Neural progenitor cell (in vitro differentiated cells): ENCODE data around the gene FADS2. TPM values are rescaled to one million over a fixed set of nuclear protein-coding genes. Genes with fewer than 3 reads are reported as not detected.

Source experiments
- DNase-seq: peaks from one replicate; pipeline ENCODE4 v3.0.0-alpha.2; 2016; ENCODE audit warnings: low spot score
- H2AFZ ChIP-seq: fragments of 200-600 bp; sonication (generic); replicated peaks from 2 replicates; pipeline ENCODE4 v1.6.1; 2016; ENCODE audit warnings: antibody characterized with exemption
- H3F3A ChIP-seq: fragments of 200-600 bp; sonication (generic); 2 replicates; pipeline ENCODE4 v1.6.1; 2016; ENCODE audit warnings: antibody characterized with exemption, low read depth
- H3K27ac ChIP-seq: fragments of 200-600 bp; sonication (generic); 2 replicates; pipeline ENCODE4 v1.5.1; 2016; ENCODE audit warnings: mild to moderate bottlenecking
- H3K27me3 ChIP-seq: fragments of 200-600 bp; sonication (generic); 2 replicates; pipeline ENCODE4 v1.6.1; 2016; ENCODE audit warnings: mild to moderate bottlenecking, moderate library complexity
- H3K36me3 ChIP-seq: fragments of 200-600 bp; sonication (generic); 2 replicates; pipeline ENCODE4 v1.5.1; 2016
- H3K4me1 ChIP-seq: fragments of 200-600 bp; sonication (generic); 2 replicates; pipeline ENCODE4 v1.6.1; 2016; ENCODE audit warnings: mixed run types
- H3K4me2 ChIP-seq: fragments of 200-600 bp; sonication (generic); 2 replicates; pipeline ENCODE4 v1.6.1; 2016
- H3K4me3 ChIP-seq: fragments of 200-600 bp; sonication (generic); 2 replicates; pipeline ENCODE4 v1.5.1; 2016
- H3K79me2 ChIP-seq: fragments of 200-600 bp; sonication (generic); 2 replicates; pipeline ENCODE4 v1.6.1; 2016; ENCODE audit warnings: low read depth
- H3K9ac ChIP-seq: fragments of 200-600 bp; sonication (generic); 2 replicates; pipeline ENCODE4 v1.6.1; 2016
- H3K9me3 ChIP-seq: fragments of 200-600 bp; sonication (generic); 2 replicates; pipeline ENCODE4 v1.5.1; 2016; ENCODE audit warnings: low read depth
- H4K20me1 ChIP-seq: fragments of 200-600 bp; sonication (generic); 2 replicates; pipeline ENCODE4 v1.6.1; 2016; ENCODE audit warnings: low read depth
- H3K27ac Mint-ChIP-seq: 3 replicates; pipeline ENCODE4 v1.8.0; 2021; ENCODE audit warnings: mixed read lengths
- H3K27me3 Mint-ChIP-seq: 2 replicates; pipeline ENCODE4 v1.8.0; 2022; ENCODE audit warnings: low read depth, mild to moderate bottlenecking, inconsistent platforms, moderate library complexity, mixed read lengths; ENCODE audit not compliant: insufficient read depth
- H3K36me3 Mint-ChIP-seq: 3 replicates; pipeline ENCODE4 v1.8.0; 2021; ENCODE audit warnings: mixed read lengths
- H3K4me1 Mint-ChIP-seq: 3 replicates; pipeline ENCODE4 v1.8.0; 2021; ENCODE audit warnings: mixed read lengths
- H3K4me3 Mint-ChIP-seq: 3 replicates; pipeline ENCODE4 v1.8.0; 2021; ENCODE audit warnings: mild to moderate bottlenecking, moderate library complexity, mixed read lengths
- H3K9me3 Mint-ChIP-seq: 3 replicates; pipeline ENCODE4 v1.8.0; 2020; ENCODE audit warnings: mixed read lengths
- CTCF ChIP-seq: fragments of 200-600 bp; sonication (generic); IDR thresholded peaks from 2 replicates; pipeline ENCODE4 v1.5.1; 2017; ENCODE audit warnings: antibody characterized with exemption, mild to moderate bottlenecking
- EZH2 ChIP-seq: fragments of 200-600 bp; sonication (generic); IDR thresholded peaks from 2 replicates; pipeline ENCODE4 v1.6.1; 2017; ENCODE audit warnings: antibody characterized with exemption, mild to moderate bottlenecking, moderate library complexity
- EZH2phosphoT487 ChIP-seq: fragments of 200-600 bp; sonication (generic); IDR thresholded peaks from 2 replicates; pipeline ENCODE4 v1.6.1; 2017; ENCODE audit warnings: antibody characterized with exemption
- total RNA-seq: library from RNA; depleted of rRNA; stranded (reverse); fragments of >200 nt; gene quantifications from 2 replicates; pipeline ENCODE4 v1.2.3, GENCODE V29; 2015; ENCODE audit warnings: low replicate concordance

The FADS2 gene
- total RNA-seq, 1 donor from 2014 or later, result 233 TPM

DNA sequence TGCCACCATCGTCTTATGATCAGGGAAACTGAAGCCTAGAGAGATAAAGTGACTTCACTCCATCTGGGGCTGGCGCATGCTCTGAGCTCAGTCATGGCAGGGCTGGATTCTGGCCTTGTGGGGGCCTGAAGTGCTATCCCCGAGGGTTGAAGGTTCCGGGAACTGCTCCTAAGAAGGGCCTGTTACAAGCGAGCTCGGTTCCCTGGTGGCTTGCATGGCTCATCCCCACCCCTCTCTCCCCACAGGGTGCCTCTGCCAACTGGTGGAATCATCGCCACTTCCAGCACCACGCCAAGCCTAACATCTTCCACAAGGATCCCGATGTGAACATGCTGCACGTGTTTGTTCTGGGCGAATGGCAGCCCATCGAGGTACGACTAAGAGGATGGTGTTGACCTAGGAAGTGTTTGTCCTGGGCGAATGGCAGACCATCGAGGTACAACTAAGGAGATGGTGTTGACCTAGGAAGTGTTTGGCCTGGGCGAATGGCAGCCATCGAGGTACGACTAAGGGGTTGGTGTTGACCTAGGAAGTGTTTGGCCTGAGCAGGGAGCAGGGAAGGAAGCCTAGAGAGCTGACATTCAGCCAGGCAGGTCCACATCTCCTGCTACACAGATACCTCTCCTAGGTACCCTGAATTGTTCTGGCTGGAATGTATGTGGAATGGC lies 19.9 kb downstream of the FADS2 start:
- H3K9me3 ChIP-seq, result no peaks in the 10 kb centered on the region
- no peaks in the 10 kb centered on the region for H3K27me3 ChIP-seq
- TF ChIP-seq CTCF (no peak), EZH2 (no peak), EZH2phosphoT487 (no peak)
- H3K4me2 ChIP-seq, result no peak overlapping the region
- no peak overlapping the region for H3K27ac Mint-ChIP-seq
- H3K27ac ChIP-seq, result no peak overlapping the region
- DNase-seq, result no peak
- peaks cover 27% of the 10 kb centered on the region for H3F3A ChIP-seq
- H3K4me1 Mint-ChIP-seq, result no peaks in the 10 kb centered on the region
- H3K4me1 ChIP-seq, result no peaks in the 10 kb centered on the region
- H4K20me1 ChIP-seq, result peaks cover 42% of the 10 kb centered on the region
- no peak overlapping the region for H2AFZ ChIP-seq
- no peak overlapping the region for H3K9ac ChIP-seq
- peaks cover 2% of the 10 kb centered on the region for H3K27me3 Mint-ChIP-seq
- H3K79me2 ChIP-seq, result peaks cover 44% of the 10 kb centered on the region
- peaks cover 45% of the 10 kb centered on the region for H3K36me3 Mint-ChIP-seq
- no peak overlapping the region for H3K4me3 Mint-ChIP-seq
- peaks cover 19% of the 10 kb centered on the region for H3K36me3 ChIP-seq
- H3K4me3 ChIP-seq, result no peak overlapping the region
- H3K9me3 Mint-ChIP-seq, result no peaks in the 10 kb centered on the region

GRCh38 chr11:61848631-61849030 lies 20.5 kb downstream of the FADS2 start:
- Histone ChIP-seq H3K36me3 (peaks cover 19% of the 10 kb centered on the region), H3K4me3 (no peak overlapping the region), H3K9me3 (no peaks in the 10 kb centered on the region), H3F3A (peaks cover 21% of the 10 kb centered on the region), H3K4me1 (no peaks in the 10 kb centered on the region), H3K4me2 (no peak overlapping the region), H3K27me3 (no peaks in the 10 kb centered on the region), H4K20me1 (peaks cover 41% of the 10 kb centered on the region), H3K79me2 (peaks cover 38% of the 10 kb centered on the region), H3K27ac (no peak overlapping the region), H3K9ac (no peak overlapping the region), H2AFZ (no peak overlapping the region)
- no peak overlapping the region for H3K27ac Mint-ChIP-seq
- no peak for TF ChIP-seq EZH2phosphoT487
- TF ChIP-seq CTCF, result no peak
- no peak for TF ChIP-seq EZH2
- DNase-seq, result no peak
- H3K4me3 Mint-ChIP-seq, result no peak overlapping the region
- peaks cover 2% of the 10 kb centered on the region for H3K27me3 Mint-ChIP-seq
- peaks cover 43% of the 10 kb centered on the region for H3K36me3 Mint-ChIP-seq
- no peaks in the 10 kb centered on the region for H3K4me1 Mint-ChIP-seq
- no peaks in the 10 kb centered on the region for H3K9me3 Mint-ChIP-seq

GRCh38 chr11:61850687-61851086 lies 22.6 kb downstream of the FADS2 start:
- H3K36me3 Mint-ChIP-seq, result peaks cover 41% of the 10 kb centered on the region

More at GRCh38 chr11:61850687-61851086, 22.6 kb downstream of the FADS2 start:
- H3K27ac Mint-ChIP-seq, result no peak overlapping the region
- no peak overlapping the region for H3K4me3 Mint-ChIP-seq
- peaks cover 14% of the 10 kb centered on the region for H3F3A ChIP-seq
- no peak for DNase-seq
- no peak overlapping the region for H3K27ac ChIP-seq
- no peak overlapping the region for H3K4me3 ChIP-seq
- no peak overlapping the region for H2AFZ ChIP-seq
- TF ChIP-seq EZH2phosphoT487 (no peak), EZH2 (no peak), CTCF (no peak)
- no peaks in the 10 kb centered on the region for H3K4me1 Mint-ChIP-seq
- peaks cover 2% of the 10 kb centered on the region for H3K27me3 Mint-ChIP-seq
- H3K27me3 ChIP-seq, result no peaks in the 10 kb centered on the region
- no peaks in the 10 kb centered on the region for H3K9me3 ChIP-seq
- H3K4me1 ChIP-seq, result no peaks in the 10 kb centered on the region
- H3K36me3 ChIP-seq, result peaks cover 17% of the 10 kb centered on the region
- peaks cover 44% of the 10 kb centered on the region for H4K20me1 ChIP-seq
- H3K9me3 Mint-ChIP-seq, result no peaks in the 10 kb centered on the region
- peaks cover 30% of the 10 kb centered on the region for H3K79me2 ChIP-seq
- H3K4me2 ChIP-seq, result no peak overlapping the region
- no peak overlapping the region for H3K9ac ChIP-seq
